OCI-LY7 (cell line): ENCODE data around the gene MAPK12.

ENCODE experiments used
- CTCF ChIP-seq: fragments of 200-600 bp; sonication (generic); conservative IDR thresholded peaks from 2 replicates; pipeline ENCODE4 v1.5.1; 2014; ENCODE audit warnings: mild to moderate bottlenecking, antibody characterized with exemption, low read length, moderate library complexity, mixed read lengths
- EZH2phosphoT487 ChIP-seq: fragments of 200-600 bp; sonication (generic); IDR thresholded peaks from 2 replicates; pipeline ENCODE4 v1.6.1; 2018; ENCODE audit warnings: low read depth, borderline replicate concordance, mild to moderate bottlenecking, mixed run types, antibody characterized with exemption, low read length, moderate library complexity, mixed read lengths

- no peak for TF ChIP-seq EZH2phosphoT487
- TF ChIP-seq CTCF = no peak
Measured at GRCh38 chr22:50285568-50286229, 24.2 kb upstream of the MAPK12 start.
